GM23338 (cell line): Measurements from ENCODE around the gene YPEL1. TPM values are rescaled to one million over a fixed set of nuclear protein-coding genes. Genes with fewer than 3 reads are reported as not detected.

ENCODE experiments used
- ATAC-seq: fragments of 200-7000 bp; cut with Tn5 transposase; 3 replicates; pipeline ENCODE4 v1.9.1; 2020
- DNase-seq: peaks from one replicate; pipeline ENCODE4 v3.0.0-alpha.2; 2015; ENCODE audit warnings: low spot score
- H2AFZ ChIP-seq: fragments of 200-600 bp; sonication (generic); 2 replicates; pipeline ENCODE4 v1.8.0; 2016; ENCODE audit warnings: antibody characterized with exemption, mild to moderate bottlenecking, moderate library complexity
- H3F3A ChIP-seq: fragments of 200-600 bp; sonication (generic); replicated peaks from 2 replicates; pipeline ENCODE4 v1.8.0; 2017; ENCODE audit warnings: antibody characterized with exemption, mixed run types, low read depth
- H3K27ac ChIP-seq: fragments of 200-600 bp; sonication (generic); 2 replicates; pipeline ENCODE4 v1.6.1; 2016; ENCODE audit warnings: low read depth
- H3K27me3 ChIP-seq: fragments of 200-600 bp; sonication (generic); 2 replicates; pipeline ENCODE4 v1.8.0; 2016; ENCODE audit warnings: mild to moderate bottlenecking, mixed run types, moderate library complexity; ENCODE audit not compliant: insufficient read depth
- H3K36me3 ChIP-seq: fragments of 200-600 bp; sonication (generic); 2 replicates; pipeline ENCODE4 v1.8.0; 2016; ENCODE audit warnings: mild to moderate bottlenecking; ENCODE audit not compliant: insufficient read depth
- H3K4me1 ChIP-seq: fragments of 200-600 bp; sonication (generic); 2 replicates; pipeline ENCODE4 v1.8.0; 2016; ENCODE audit warnings: mild to moderate bottlenecking, moderate library complexity; ENCODE audit not compliant: insufficient read depth
- H3K4me2 ChIP-seq: fragments of 200-600 bp; sonication (generic); 2 replicates; pipeline ENCODE4 v1.7.1; 2017; ENCODE audit warnings: mixed run types
- H3K4me3 ChIP-seq: fragments of 200-600 bp; sonication (generic); 2 replicates; pipeline ENCODE4 v1.6.1; 2016; ENCODE audit warnings: mixed run types
- H3K79me2 ChIP-seq: fragments of 200-600 bp; sonication (generic); replicated peaks from 2 replicates; pipeline ENCODE4 v1.8.0; 2017; ENCODE audit warnings: mild to moderate bottlenecking; ENCODE audit not compliant: insufficient read depth
- H3K9me2 ChIP-seq: fragments of 200-600 bp; sonication (generic); 2 replicates; pipeline ENCODE4 v1.8.0; 2017; ENCODE audit not compliant: insufficient read depth
- H4K20me1 ChIP-seq: fragments of 200-600 bp; sonication (generic); replicated peaks from 2 replicates; pipeline ENCODE4 v1.8.0; 2017; ENCODE audit warnings: mild to moderate bottlenecking; ENCODE audit not compliant: insufficient read depth
- H3K27ac Mint-ChIP-seq: 2 replicates; pipeline ENCODE4 v1.8.0; 2020; ENCODE audit warnings: inconsistent platforms, mild to moderate bottlenecking, moderate library complexity, mixed read lengths
- H3K27me3 Mint-ChIP-seq: 3 replicates; pipeline ENCODE4 v1.8.0; 2022; ENCODE audit warnings: low read depth, mild to moderate bottlenecking, moderate library complexity, mixed read lengths, inconsistent platforms; ENCODE audit not compliant: insufficient read depth, poor library complexity
- H3K36me3 Mint-ChIP-seq: 3 replicates; pipeline ENCODE4 v1.8.0; 2021; ENCODE audit warnings: low read depth, mild to moderate bottlenecking, inconsistent platforms, moderate library complexity, mixed read lengths
- H3K4me1 Mint-ChIP-seq: 3 replicates; pipeline ENCODE4 v1.8.0; 2020; ENCODE audit warnings: mild to moderate bottlenecking, inconsistent platforms, mixed read lengths
- H3K4me3 Mint-ChIP-seq: 3 replicates; pipeline ENCODE4 v1.8.0; 2021; ENCODE audit warnings: moderate library complexity, mild to moderate bottlenecking, inconsistent platforms, mixed read lengths
- H3K9me3 Mint-ChIP-seq: 3 replicates; pipeline ENCODE4 v1.8.0; 2020; ENCODE audit warnings: moderate library complexity, mild to moderate bottlenecking, inconsistent platforms, mixed read lengths
- CREB1 ChIP-seq: fragments of 250-450 bp; sonication (Bioruptor Pico); IDR thresholded peaks from 2 replicates; pipeline ENCODE4 v1.5.0; 2020; ENCODE audit warnings: low read depth, mild to moderate bottlenecking, moderate library complexity
- EZH2phosphoT487 ChIP-seq: fragments of 200-600 bp; sonication (generic); IDR thresholded peaks from one replicate; pipeline ENCODE4 v1.8.1; 2018; ENCODE audit warnings: antibody characterized with exemption; ENCODE audit not compliant: unreplicated experiment
- JUNB ChIP-seq: IDR thresholded peaks from one replicate; pipeline ENCODE4 v1.6.1; 2016; ENCODE audit warnings: antibody characterized with exemption; ENCODE audit not compliant: unreplicated experiment
- POLR2AphosphoS5 ChIP-seq: IDR thresholded peaks from 2 replicates; pipeline ENCODE4 v1.6.1; 2016; ENCODE audit warnings: antibody characterized with exemption, low read depth
- STAT1 ChIP-seq: IDR thresholded peaks from one replicate; pipeline ENCODE4 v1.6.1; 2016; ENCODE audit warnings: antibody characterized with exemption; ENCODE audit not compliant: unreplicated experiment
- ZNF114 ChIP-seq: fragments of 250-450 bp; sonication (Bioruptor Pico); IDR thresholded peaks from 2 replicates; pipeline ENCODE4 v1.5.0; 2020; ENCODE audit warnings: mild to moderate bottlenecking, moderate library complexity
- ZNF331 ChIP-seq: fragments of 250-450 bp; sonication (Bioruptor Pico); IDR thresholded peaks from 2 replicates; pipeline ENCODE4 v1.5.0; 2020; ENCODE audit warnings: low read depth, mild to moderate bottlenecking, moderate library complexity
- polyA plus RNA-seq: library from polyadenylated mRNA; unstranded; fragments of >200 nt; fragmentation: Nextera tagmentation; extraction: Ambion mirVana; gene quantifications from 2 replicates; pipeline ENCODE4 v1.2.1, GENCODE V29; 2016
- total RNA-seq: library from RNA; depleted of rRNA; stranded (reverse); fragments of >200 nt; shearing (Covaris generic); gene quantifications from 2 replicates; pipeline ENCODE4 v1.2.3, GENCODE V29; 2014
- TF ChIP-seq, protein P1 (sequence below): IDR thresholded peaks from one replicate; pipeline ENCODE4 v1.6.1; 2018; ENCODE audit warnings: antibody characterized with exemption; ENCODE audit not compliant: unreplicated experiment
- TF ChIP-seq, protein P2 (sequence below), 2 experiments: fragments of 200-600 bp in 1 of 2; sonication (generic) in 1 of 2; conservative IDR thresholded peaks; 2 replicates each; pipeline versions ENCODE4 v1.5.1 to v1.6.1; 2016 to 2017; ENCODE audit warnings: antibody characterized with exemption in 2 of 2, low read depth in 2 of 2, mild to moderate bottlenecking in 2 of 2, moderate library complexity in 1 of 2
- TF ChIP-seq, protein P3 (sequence below): IDR thresholded peaks from 2 replicates; pipeline ENCODE4 v1.6.1; 2016; ENCODE audit warnings: antibody characterized with exemption
- TF ChIP-seq, protein P4 (sequence below): fragments of 250-450 bp; sonication (Bioruptor Pico); IDR thresholded peaks from 2 replicates; pipeline ENCODE4 v1.5.0; 2020; ENCODE audit warnings: mild to moderate bottlenecking, moderate library complexity

The YPEL1 gene
- total and polyA plus RNA-seq, 2 experiments from 2014 or later: 4.4 to 6.0 TPM

DNA sequence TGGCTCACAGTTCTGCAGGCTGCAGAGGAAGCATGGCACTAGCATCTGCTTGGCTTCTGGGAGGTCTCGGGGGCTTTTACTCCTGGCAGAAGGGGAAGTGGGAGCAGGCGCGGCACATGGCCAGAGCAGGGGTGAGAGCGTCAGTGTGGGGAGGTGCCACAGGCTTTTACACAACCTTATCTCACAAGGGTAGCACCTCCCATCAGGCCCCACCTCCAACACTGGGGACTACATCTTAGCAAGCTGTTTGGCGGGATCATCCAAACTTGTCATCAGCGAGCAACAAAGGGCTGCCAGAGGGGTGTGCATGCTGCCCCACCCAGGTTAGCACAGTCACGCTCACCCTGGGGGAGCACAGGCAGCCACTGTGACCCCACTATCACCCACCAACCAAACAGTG is 18.9 kb upstream of the YPEL1 start (continued):
- TF ChIP-seq, protein P1, sequence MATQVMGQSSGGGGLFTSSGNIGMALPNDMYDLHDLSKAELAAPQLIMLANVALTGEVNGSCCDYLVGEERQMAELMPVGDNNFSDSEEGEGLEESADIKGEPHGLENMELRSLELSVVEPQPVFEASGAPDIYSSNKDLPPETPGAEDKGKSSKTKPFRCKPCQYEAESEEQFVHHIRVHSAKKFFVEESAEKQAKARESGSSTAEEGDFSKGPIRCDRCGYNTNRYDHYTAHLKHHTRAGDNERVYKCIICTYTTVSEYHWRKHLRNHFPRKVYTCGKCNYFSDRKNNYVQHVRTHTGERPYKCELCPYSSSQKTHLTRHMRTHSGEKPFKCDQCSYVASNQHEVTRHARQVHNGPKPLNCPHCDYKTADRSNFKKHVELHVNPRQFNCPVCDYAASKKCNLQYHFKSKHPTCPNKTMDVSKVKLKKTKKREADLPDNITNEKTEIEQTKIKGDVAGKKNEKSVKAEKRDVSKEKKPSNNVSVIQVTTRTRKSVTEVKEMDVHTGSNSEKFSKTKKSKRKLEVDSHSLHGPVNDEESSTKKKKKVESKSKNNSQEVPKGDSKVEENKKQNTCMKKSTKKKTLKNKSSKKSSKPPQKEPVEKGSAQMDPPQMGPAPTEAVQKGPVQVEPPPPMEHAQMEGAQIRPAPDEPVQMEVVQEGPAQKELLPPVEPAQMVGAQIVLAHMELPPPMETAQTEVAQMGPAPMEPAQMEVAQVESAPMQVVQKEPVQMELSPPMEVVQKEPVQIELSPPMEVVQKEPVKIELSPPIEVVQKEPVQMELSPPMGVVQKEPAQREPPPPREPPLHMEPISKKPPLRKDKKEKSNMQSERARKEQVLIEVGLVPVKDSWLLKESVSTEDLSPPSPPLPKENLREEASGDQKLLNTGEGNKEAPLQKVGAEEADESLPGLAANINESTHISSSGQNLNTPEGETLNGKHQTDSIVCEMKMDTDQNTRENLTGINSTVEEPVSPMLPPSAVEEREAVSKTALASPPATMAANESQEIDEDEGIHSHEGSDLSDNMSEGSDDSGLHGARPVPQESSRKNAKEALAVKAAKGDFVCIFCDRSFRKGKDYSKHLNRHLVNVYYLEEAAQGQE: no peak

DNA sequence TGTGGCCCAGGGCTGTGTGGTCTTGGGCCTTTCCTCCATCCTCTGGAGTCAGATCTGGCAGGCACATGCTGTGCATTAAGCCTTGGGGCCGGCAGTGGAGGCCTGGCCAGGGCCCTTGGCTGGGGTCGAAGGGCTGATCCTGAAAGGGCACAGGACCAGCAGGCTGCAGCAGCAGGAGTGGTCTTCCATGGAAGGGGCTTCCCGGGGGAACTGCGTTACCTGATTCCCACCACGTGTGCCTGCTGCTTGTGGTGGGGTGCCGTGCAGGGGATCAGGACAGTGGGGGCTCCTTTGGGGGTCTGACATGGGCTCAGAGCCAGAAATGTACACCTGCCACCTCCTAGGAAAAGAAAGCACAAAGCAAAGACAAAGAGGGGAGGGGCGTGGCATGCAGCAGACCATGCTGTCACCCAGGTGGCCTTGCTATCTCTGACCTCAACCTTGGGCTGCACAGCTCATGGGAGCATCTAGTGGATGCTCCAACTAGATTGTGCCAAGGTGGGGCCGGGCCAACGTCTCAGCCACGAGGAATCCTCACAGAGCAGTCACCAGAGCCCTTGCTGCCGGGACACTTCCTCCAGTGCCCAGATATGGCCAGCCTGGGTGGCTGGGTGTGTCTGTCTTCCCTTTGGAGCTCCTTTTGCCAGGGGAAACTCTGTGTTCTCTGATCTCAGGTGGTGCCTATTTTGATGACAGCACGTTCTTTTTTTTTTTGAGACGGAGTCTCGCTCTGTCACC is 17.9 kb upstream of the YPEL1 start:
- peaks cover 10% of the 10 kb centered on the region for H3K27me3 Mint-ChIP-seq
- H3K4me3 Mint-ChIP-seq: no peak overlapping the region
- peaks cover 5% of the 10 kb centered on the region; the same call in 2 of the 3 replicates for H3K36me3 Mint-ChIP-seq
- 0 out of 2 replicates have a peak, but pooled peaks cover 4% of the 10 kb centered on the region for H4K20me1 ChIP-seq
- no peak overlapping the region for H3K4me2 ChIP-seq
- peaks cover 6% of the 10 kb centered on the region; the same call in 1 of the 2 replicates for H3F3A ChIP-seq
- no peaks in the 10 kb centered on the region for H3K36me3 ChIP-seq
- no peaks in the 10 kb centered on the region for H3K4me1 ChIP-seq
- H3K9me3 Mint-ChIP-seq: no peaks in the 10 kb centered on the region; the same call in 2 of the 3 replicates
- peaks cover 9% of the 10 kb centered on the region for H3K4me1 Mint-ChIP-seq
- no peak overlapping the region for H3K27ac Mint-ChIP-seq
- no peaks in the 10 kb centered on the region for H3K79me2 ChIP-seq
- no peaks in the 10 kb centered on the region for H3K9me2 ChIP-seq
- H3K27me3 ChIP-seq: no peaks in the 10 kb centered on the region
- H2AFZ ChIP-seq: no peak overlapping the region
- H3K4me3 ChIP-seq: no peak overlapping the region
- no peak for DNase-seq
- ATAC-seq: peak; percentile 17
- no peak overlapping the region for H3K27ac ChIP-seq
- TF ChIP-seq CREB1 (CRISPR knock-in tag) (no peak), STAT1 (no peak), ZNF114 (no peak), JUNB (no peak), POLR2AphosphoS5 (no peak), EZH2phosphoT487 (no peak), ZNF331 (CRISPR knock-in tag) (no peak)
- TF ChIP-seq, protein P2, sequence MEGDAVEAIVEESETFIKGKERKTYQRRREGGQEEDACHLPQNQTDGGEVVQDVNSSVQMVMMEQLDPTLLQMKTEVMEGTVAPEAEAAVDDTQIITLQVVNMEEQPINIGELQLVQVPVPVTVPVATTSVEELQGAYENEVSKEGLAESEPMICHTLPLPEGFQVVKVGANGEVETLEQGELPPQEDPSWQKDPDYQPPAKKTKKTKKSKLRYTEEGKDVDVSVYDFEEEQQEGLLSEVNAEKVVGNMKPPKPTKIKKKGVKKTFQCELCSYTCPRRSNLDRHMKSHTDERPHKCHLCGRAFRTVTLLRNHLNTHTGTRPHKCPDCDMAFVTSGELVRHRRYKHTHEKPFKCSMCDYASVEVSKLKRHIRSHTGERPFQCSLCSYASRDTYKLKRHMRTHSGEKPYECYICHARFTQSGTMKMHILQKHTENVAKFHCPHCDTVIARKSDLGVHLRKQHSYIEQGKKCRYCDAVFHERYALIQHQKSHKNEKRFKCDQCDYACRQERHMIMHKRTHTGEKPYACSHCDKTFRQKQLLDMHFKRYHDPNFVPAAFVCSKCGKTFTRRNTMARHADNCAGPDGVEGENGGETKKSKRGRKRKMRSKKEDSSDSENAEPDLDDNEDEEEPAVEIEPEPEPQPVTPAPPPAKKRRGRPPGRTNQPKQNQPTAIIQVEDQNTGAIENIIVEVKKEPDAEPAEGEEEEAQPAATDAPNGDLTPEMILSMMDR (conservative IDR thresholded peaks at IDR 0.05; ENCODE audit: low read depth in 2 of 2): no peak
- TF ChIP-seq, protein P3, sequence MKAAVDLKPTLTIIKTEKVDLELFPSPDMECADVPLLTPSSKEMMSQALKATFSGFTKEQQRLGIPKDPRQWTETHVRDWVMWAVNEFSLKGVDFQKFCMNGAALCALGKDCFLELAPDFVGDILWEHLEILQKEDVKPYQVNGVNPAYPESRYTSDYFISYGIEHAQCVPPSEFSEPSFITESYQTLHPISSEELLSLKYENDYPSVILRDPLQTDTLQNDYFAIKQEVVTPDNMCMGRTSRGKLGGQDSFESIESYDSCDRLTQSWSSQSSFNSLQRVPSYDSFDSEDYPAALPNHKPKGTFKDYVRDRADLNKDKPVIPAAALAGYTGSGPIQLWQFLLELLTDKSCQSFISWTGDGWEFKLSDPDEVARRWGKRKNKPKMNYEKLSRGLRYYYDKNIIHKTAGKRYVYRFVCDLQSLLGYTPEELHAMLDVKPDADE: no peak
- TF ChIP-seq, protein P4, sequence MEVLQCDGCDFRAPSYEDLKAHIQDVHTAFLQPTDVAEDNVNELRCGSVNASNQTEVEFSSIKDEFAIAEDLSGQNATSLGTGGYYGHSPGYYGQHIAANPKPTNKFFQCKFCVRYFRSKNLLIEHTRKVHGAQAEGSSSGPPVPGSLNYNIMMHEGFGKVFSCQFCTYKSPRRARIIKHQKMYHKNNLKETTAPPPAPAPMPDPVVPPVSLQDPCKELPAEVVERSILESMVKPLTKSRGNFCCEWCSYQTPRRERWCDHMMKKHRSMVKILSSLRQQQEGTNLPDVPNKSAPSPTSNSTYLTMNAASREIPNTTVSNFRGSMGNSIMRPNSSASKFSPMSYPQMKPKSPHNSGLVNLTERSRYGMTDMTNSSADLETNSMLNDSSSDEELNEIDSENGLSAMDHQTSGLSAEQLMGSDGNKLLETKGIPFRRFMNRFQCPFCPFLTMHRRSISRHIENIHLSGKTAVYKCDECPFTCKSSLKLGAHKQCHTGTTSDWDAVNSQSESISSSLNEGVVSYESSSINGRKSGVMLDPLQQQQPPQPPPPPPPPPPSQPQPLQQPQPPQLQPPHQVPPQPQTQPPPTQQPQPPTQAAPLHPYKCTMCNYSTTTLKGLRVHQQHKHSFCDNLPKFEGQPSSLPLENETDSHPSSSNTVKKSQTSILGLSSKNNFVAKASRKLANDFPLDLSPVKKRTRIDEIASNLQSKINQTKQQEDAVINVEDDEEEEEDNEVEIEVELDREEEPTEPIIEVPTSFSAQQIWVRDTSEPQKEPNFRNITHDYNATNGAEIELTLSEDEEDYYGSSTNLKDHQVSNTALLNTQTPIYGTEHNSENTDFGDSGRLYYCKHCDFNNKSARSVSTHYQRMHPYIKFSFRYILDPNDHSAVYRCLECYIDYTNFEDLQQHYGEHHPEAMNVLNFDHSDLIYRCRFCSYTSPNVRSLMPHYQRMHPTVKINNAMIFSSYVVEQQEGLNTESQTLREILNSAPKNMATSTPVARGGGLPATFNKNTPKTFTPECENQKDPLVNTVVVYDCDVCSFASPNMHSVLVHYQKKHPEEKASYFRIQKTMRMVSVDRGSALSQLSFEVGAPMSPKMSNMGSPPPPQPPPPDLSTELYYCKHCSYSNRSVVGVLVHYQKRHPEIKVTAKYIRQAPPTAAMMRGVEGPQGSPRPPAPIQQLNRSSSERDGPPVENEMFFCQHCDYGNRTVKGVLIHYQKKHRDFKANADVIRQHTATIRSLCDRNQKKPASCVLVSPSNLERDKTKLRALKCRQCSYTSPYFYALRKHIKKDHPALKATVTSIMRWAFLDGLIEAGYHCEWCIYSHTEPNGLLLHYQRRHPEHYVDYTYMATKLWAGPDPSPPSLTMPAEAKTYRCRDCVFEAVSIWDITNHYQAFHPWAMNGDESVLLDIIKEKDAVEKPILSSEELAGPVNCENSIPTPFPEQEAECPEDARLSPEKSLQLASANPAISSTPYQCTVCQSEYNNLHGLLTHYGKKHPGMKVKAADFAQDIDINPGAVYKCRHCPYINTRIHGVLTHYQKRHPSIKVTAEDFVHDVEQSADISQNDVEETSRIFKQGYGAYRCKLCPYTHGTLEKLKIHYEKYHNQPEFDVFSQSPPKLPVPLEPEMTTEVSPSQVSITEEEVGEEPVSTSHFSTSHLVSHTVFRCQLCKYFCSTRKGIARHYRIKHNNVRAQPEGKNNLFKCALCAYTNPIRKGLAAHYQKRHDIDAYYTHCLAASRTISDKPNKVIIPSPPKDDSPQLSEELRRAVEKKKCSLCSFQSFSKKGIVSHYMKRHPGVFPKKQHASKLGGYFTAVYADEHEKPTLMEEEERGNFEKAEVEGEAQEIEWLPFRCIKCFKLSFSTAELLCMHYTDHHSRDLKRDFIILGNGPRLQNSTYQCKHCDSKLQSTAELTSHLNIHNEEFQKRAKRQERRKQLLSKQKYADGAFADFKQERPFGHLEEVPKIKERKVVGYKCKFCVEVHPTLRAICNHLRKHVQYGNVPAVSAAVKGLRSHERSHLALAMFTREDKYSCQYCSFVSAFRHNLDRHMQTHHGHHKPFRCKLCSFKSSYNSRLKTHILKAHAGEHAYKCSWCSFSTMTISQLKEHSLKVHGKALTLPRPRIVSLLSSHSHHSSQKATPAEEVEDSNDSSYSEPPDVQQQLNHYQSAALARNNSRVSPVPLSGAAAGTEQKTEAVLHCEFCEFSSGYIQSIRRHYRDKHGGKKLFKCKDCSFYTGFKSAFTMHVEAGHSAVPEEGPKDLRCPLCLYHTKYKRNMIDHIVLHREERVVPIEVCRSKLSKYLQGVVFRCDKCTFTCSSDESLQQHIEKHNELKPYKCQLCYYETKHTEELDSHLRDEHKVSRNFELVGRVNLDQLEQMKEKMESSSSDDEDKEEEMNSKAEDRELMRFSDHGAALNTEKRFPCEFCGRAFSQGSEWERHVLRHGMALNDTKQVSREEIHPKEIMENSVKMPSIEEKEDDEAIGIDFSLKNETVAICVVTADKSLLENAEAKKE (CRISPR knock-in tag): no peak
